HEK293T (cell line): ENCODE results near the gene BICD1.

Experiments used
- CTCF ChIA-PET: fragments of 350-600 bp; formaldehyde crosslinking; extraction: SDS; loops from one replicate; lab custom pipeline; 2021; ENCODE audit warnings: antibody characterized with exemption, inconsistent platforms; lab: Yijun Ruan, JAX
- POLR2A ChIA-PET: fragments of 350-600 bp; formaldehyde crosslinking; extraction: SDS; loops from one replicate; lab custom pipeline; 2020; ENCODE audit warnings: antibody characterized with exemption, inconsistent platforms; lab: Yijun Ruan, JAX
- DNase-seq: peaks from one replicate; pipeline ENCODE4 v3.0.0; 2012; ENCODE audit warnings: mixed read lengths; ENCODE audit errors: extremely low spot score
- ARNT ChIP-seq: fragments of 450-650 bp; IDR thresholded peaks from 2 replicates; pipeline ENCODE4 v1.6.1; 2017; ENCODE audit warnings: mild to moderate bottlenecking
- BHLHE40 ChIP-seq: fragments of 450-650 bp; IDR thresholded peaks from 2 replicates; pipeline ENCODE4 v1.6.1; 2016; ENCODE audit warnings: mild to moderate bottlenecking, moderate library complexity, borderline replicate concordance
- CTBP1 ChIP-seq: fragments of 450-650 bp; IDR thresholded peaks from 2 replicates; pipeline ENCODE4 v1.6.1; 2016; ENCODE audit warnings: borderline replicate concordance
- ELF4 ChIP-seq: fragments of 450-650 bp; IDR thresholded peaks from 2 replicates; pipeline ENCODE4 v1.6.1; 2017; ENCODE audit warnings: antibody characterized with exemption
- FOXA1 ChIP-seq: fragments of 450-650 bp; IDR thresholded peaks from 2 replicates; pipeline ENCODE4 v1.6.1; 2016; ENCODE audit warnings: mild to moderate bottlenecking
- FOXK2 ChIP-seq: fragments of 450-650 bp; IDR thresholded peaks from 2 replicates; pipeline ENCODE4 v1.6.1; 2016; ENCODE audit warnings: mild to moderate bottlenecking
- FOXM1 ChIP-seq: fragments of 450-650 bp; IDR thresholded peaks from 2 replicates; pipeline ENCODE4 v1.6.1; 2017; ENCODE audit warnings: mild to moderate bottlenecking, borderline replicate concordance
- HDGF ChIP-seq: fragments of 450-650 bp; IDR thresholded peaks from 2 replicates; pipeline ENCODE4 v1.6.1; 2017; ENCODE audit warnings: antibody characterized with exemption, borderline replicate concordance
- L3MBTL2 ChIP-seq: fragments of 450-650 bp; conservative IDR thresholded peaks from 2 replicates; pipeline ENCODE4 v1.6.1; 2016; ENCODE audit warnings: mild to moderate bottlenecking
- LEF1 ChIP-seq: fragments of 450-650 bp; IDR thresholded peaks from 2 replicates; pipeline ENCODE4 v1.6.1; 2017; ENCODE audit warnings: mild to moderate bottlenecking, borderline replicate concordance
- NFRKB ChIP-seq: fragments of 450-650 bp; IDR thresholded peaks from 2 replicates; pipeline ENCODE4 v1.6.1; 2016; ENCODE audit warnings: mild to moderate bottlenecking, moderate library complexity
- PKNOX1 ChIP-seq: fragments of 450-650 bp; IDR thresholded peaks from 2 replicates; pipeline ENCODE4 v1.6.1; 2016
- SP1 ChIP-seq: fragments of 450-650 bp; IDR thresholded peaks from 2 replicates; pipeline ENCODE4 v1.6.1; 2017
- SUZ12 ChIP-seq: fragments of 450-650 bp; IDR thresholded peaks from 2 replicates; pipeline ENCODE4 v1.6.1; 2016; ENCODE audit warnings: mild to moderate bottlenecking
- TARDBP ChIP-seq: fragments of 450-650 bp; IDR thresholded peaks from 2 replicates; pipeline ENCODE4 v1.6.1; 2016
- ZNF384 ChIP-seq: fragments of 450-650 bp; IDR thresholded peaks from 2 replicates; pipeline ENCODE4 v1.6.1; 2016

The BICD1 gene

GRCh38 chr12:32106517-32107358 is at the start of gene BICD1:
TSS of gene BICD1 (plus strand) at chr12:32106847. CDS start at chr12:32107332, 485 bp downstream.
- TF ChIP-seq L3MBTL2 = no peak; the same call in none of the 2 replicates
- no peak for TF ChIP-seq HDGF
- POLR2A ChIA-PET = interaction anchor here (1.0 to 1.7 kb wide), 4 partner anchors 9 to 448 kb away, joined by 3 to 6 read pairs (median 4); no protein-coding TSS in a partner anchor
- DNase-seq = peak; percentile 76
- CTCF ChIA-PET = no interaction called here

GRCh38 chr12:32061033-32061432 is 45.6 kb upstream of the BICD1 start:
- POLR2A ChIA-PET = no interaction called here
- CTCF ChIA-PET = interaction anchor here (0.5 to 1.9 kb wide), 6 partner anchors 10 to 590 kb away, joined by 3 to 8 read pairs (median 4); no protein-coding TSS in a partner anchor

GRCh38 chr12:32062881-32063280 is 43.8 kb upstream of the BICD1 start:
- CTCF ChIA-PET = interaction anchor here (0.5 to 0.7 kb wide), 2 partner anchors 62 to 244 kb away, joined by 3 read pairs; no protein-coding TSS in a partner anchor
- TF ChIP-seq ARNT (no peak), FOXK2 (no peak), ELF4 (no peak), CTBP1 (no peak), FOXA1 (no peak), BHLHE40 (no peak), NFRKB (no peak), SUZ12 (no peak), LEF1 (no peak), FOXM1 (no peak), HDGF (no peak)
- no peak for DNase-seq
- POLR2A ChIA-PET = no interaction called here

More at GRCh38 chr12:32061033-32061432, 45.6 kb upstream of the BICD1 start:
- TF ChIP-seq HDGF (no peak), SP1 (no peak), ZNF384 (no peak), FOXA1 (no peak), ELF4 (no peak), FOXK2 (no peak), L3MBTL2 (no peak), LEF1 (no peak), FOXM1 (no peak), TARDBP (no peak), ARNT (no peak)
- DNase-seq = no peak

- ChIA-PET POLR2A (no interaction called here), CTCF (no interaction called here)
- no peak for DNase-seq
- TF ChIP-seq SUZ12 (no peak), SP1 (no peak), ELF4 (no peak), PKNOX1 (no peak), BHLHE40 (no peak), L3MBTL2 (no peak)
These were observed 42.9 kb upstream of the BICD1 start for GRCh38 chr12:32063796-32064195.

- CTCF ChIA-PET = no interaction called here
- no peak for DNase-seq
- TF ChIP-seq HDGF (no peak), ARNT (no peak), ZNF384 (no peak), NFRKB (no peak), L3MBTL2 (no peak), ELF4 (no peak), FOXK2 (no peak), FOXM1 (no peak), TARDBP (no peak), CTBP1 (no peak), BHLHE40 (no peak), FOXA1 (no peak), LEF1 (no peak), SUZ12 (no peak), SP1 (no peak), PKNOX1 (no peak)
- POLR2A ChIA-PET = no interaction called here
These were observed 40.4 kb upstream of the BICD1 start for GRCh38 chr12:32066206-32066605.

GRCh38 chr12:32069071-32069470 is 37.6 kb upstream of the BICD1 start:
- CTCF ChIA-PET = no interaction called here
- TF ChIP-seq FOXM1 = no peak
- no peak for TF ChIP-seq NFRKB
- no peak for TF ChIP-seq ELF4
- no peak for TF ChIP-seq LEF1
- TF ChIP-seq CTBP1 = no peak
- TF ChIP-seq FOXA1 = no peak
- TF ChIP-seq TARDBP = no peak
- no peak for TF ChIP-seq ZNF384
- TF ChIP-seq BHLHE40 = no peak
- no peak for TF ChIP-seq PKNOX1
- TF ChIP-seq ARNT = no peak
- no peak for TF ChIP-seq SP1
- TF ChIP-seq SUZ12 = no peak
- no peak for TF ChIP-seq L3MBTL2
- POLR2A ChIA-PET = no interaction called here
- no peak for DNase-seq
